Caco-2 (cell line): ENCODE measurements around the gene WBP11. TPM values are rescaled to one million over a fixed set of nuclear protein-coding genes. Genes with fewer than 3 reads are reported as not detected.

ENCODE experiments used
- Bru-seq: library from RNA; stranded (reverse); fragments of 400-500 nt; gene quantifications from one replicate; lab custom pipeline; 2021; lab: Mats Ljungman, UMichigan
- BruChase-seq, 2 experiments: library from RNA; stranded (reverse); fragments of 400-500 nt; gene quantifications; one replicate each; lab custom pipeline; 2021; lab: Mats Ljungman, UMichigan
- BruUV-seq: library from RNA; stranded (reverse); fragments of 400-500 nt; replicated peaks from 2 replicates; lab custom pipeline; 2021; lab: Mats Ljungman, UMichigan
- CTCF ChIA-PET: fragments of 300-600 bp; sonication (Branson Sonifier 250); formaldehyde crosslinking; loops from one replicate; lab custom pipeline; 2022; ENCODE audit warnings: antibody characterized with exemption; lab: Charles Lee
- POLR2A ChIA-PET: fragments of 300-600 bp; sonication (Branson Sonifier 250); formaldehyde crosslinking; loops from one replicate; lab custom pipeline; 2022; ENCODE audit warnings: antibody characterized with exemption; lab: Charles Lee
- DNase-seq, 2 experiments: peaks; one replicate each; pipeline versions ENCODE4 v3.0.0 to v3.0.0-alpha.2; 2020 to 2022
- H3K27me3 ChIP-seq: replicated peaks from 2 replicates; pipeline ENCODE4 v1.6.0; 2011; ENCODE audit warnings: low read length; ENCODE audit not compliant: control insufficient read depth, insufficient read depth
- H3K36me3 ChIP-seq: 2 replicates; pipeline ENCODE4 v1.5.1; 2011; ENCODE audit warnings: low read length; ENCODE audit not compliant: control insufficient read depth, insufficient read depth
- H3K4me1 ChIP-seq: fragments of 250-450 bp; sonication (Bioruptor Pico); 2 replicates; pipeline ENCODE4 v1.5.1; 2020; ENCODE audit warnings: mild to moderate bottlenecking
- H3K4me3 ChIP-seq: 2 replicates; pipeline ENCODE4 v1.5.1; 2011; ENCODE audit warnings: low read depth, mild to moderate bottlenecking, control low read depth, low read length
- H3K9me3 ChIP-seq: fragments of 250-450 bp; sonication (Bioruptor Pico); 2 replicates; pipeline ENCODE4 v1.5.1; 2020; ENCODE audit warnings: mild to moderate bottlenecking, moderate library complexity
- H3K27ac Mint-ChIP-seq: one replicate; pipeline ENCODE4 v1.8.0; 2022; ENCODE audit warnings: mixed read lengths; ENCODE audit not compliant: unreplicated experiment
- H3K27me3 Mint-ChIP-seq: one replicate; pipeline ENCODE4 v1.8.0; 2022; ENCODE audit warnings: mixed read lengths; ENCODE audit not compliant: insufficient read depth, unreplicated experiment
- H3K36me3 Mint-ChIP-seq: one replicate; pipeline ENCODE4 v1.8.0; 2022; ENCODE audit warnings: mild to moderate bottlenecking, mixed read lengths; ENCODE audit not compliant: insufficient read depth, unreplicated experiment
- H3K4me1 Mint-ChIP-seq: one replicate; pipeline ENCODE4 v1.8.0; 2022; ENCODE audit warnings: low read depth, mixed read lengths; ENCODE audit not compliant: unreplicated experiment
- H3K4me3 Mint-ChIP-seq: one replicate; pipeline ENCODE4 v1.8.0; 2022; ENCODE audit warnings: mild to moderate bottlenecking, moderate library complexity, mixed read lengths; ENCODE audit not compliant: unreplicated experiment
- H3K9me3 Mint-ChIP-seq: one replicate; pipeline ENCODE4 v1.8.0; 2022; ENCODE audit warnings: mixed read lengths; ENCODE audit not compliant: unreplicated experiment
- CTCF ChIP-seq, 2 experiments: fragments of 200-600 bp in 1 of 2; IDR thresholded peaks; 1 replicate in 1 of 2; 2 replicates in 1 of 2; pipeline versions ENCODE4 v1.5.1 to v1.8.0; 2011 to 2022; ENCODE audit warnings: antibody characterized with exemption in 1 of 2, control low read depth in 1 of 2, inconsistent platforms in 1 of 2, low read depth in 1 of 2, low read length in 1 of 2, mild to moderate bottlenecking in 1 of 2, moderate library complexity in 1 of 2; ENCODE audit not compliant: insufficient read depth in 1 of 2, severe bottlenecking in 1 of 2, unreplicated experiment in 1 of 2
- intact Hi-C: fragments of 100-400 bp; cut with micrococcal nuclease; formaldehyde crosslinking; loops from one replicate; pipeline ENCODE4 v1.10.0; 2022; ENCODE audit not compliant: unreplicated experiment
- long read RNA-seq: library from polyadenylated mRNA; stranded (forward); transcript quantifications from one replicate; pipeline ENCODE4 v2.0.0, GENCODE V29; 2022
- total RNA-seq: library from RNA; stranded (reverse); gene quantifications from 2 replicates; pipeline ENCODE4 v1.2.3, GENCODE V29; 2022

Gene WBP11
- total RNA-seq (159 and 184 TPM in 2 replicates), Bru-seq, nascent RNA (percentile 98 among the genes with signal in this experiment), BruChase-seq, experiment 1, labeled RNA remaining after a 2-hour chase (percentile 98 among the genes with signal in this experiment), BruChase-seq, experiment 2, labeled RNA remaining after a 6-hour chase (percentile 98 among the genes with signal in this experiment)
- long read RNA-seq, full-length matches to known transcripts, result 294 of 340 reads
- long read RNA-seq, partial matches to known transcripts, result 31 of 340 reads
- long read RNA-seq, other reads (novel, unspliced or antisense), result 15 of 340 reads

GRCh38 chr12:14803011-14803829, at the start of gene WBP11, which contains the start of gene C12orf60:
WBP11 (minus strand) TSS chr12:14803478; CDS start chr12:14801383, 2,095 bp downstream.
C12orf60 (plus strand) TSS chr12:14803670; CDS start chr12:14822936, 19,266 bp downstream.
- TSS peak; percentile 49 for BruUV-seq
- intact Hi-C loops, result loop anchor here (1.0 to 5.0 kb wide), 4 partner anchors 32 to 1079 kb away; partner anchors contain the start of genes ART4 and STRAP
- Mint-ChIP-seq H3K4me3 (no peak within 1 kb of the TSS), H3K9me3 (no peaks in the 10 kb centered on the region), H3K27ac (no peak within 1 kb of the TSS), H3K36me3 (peaks cover 32% of the 10 kb centered on the region), H3K4me1 (peaks cover 16% of the 10 kb centered on the region), H3K27me3 (no peaks in the 10 kb centered on the region)
- H3K9me3 ChIP-seq, result no peaks in the 10 kb centered on the region
- H3K4me1 ChIP-seq, result peaks cover 12% of the 10 kb centered on the region; the same call in 1 of the 2 replicates
- TF ChIP-seq CTCF (IDR thresholded peaks at IDR 0.05; ENCODE audit: insufficient read depth in 1 of 2, low read depth in 1 of 2, low read length in 1 of 2, severe bottlenecking in 1 of 2, unreplicated experiment in 1 of 2), result no peak
- peak; percentile 96 to 99 for DNase-seq
- H3K27me3 ChIP-seq, result no peaks in the 10 kb centered on the region
- peaks cover 3% of the 10 kb centered on the region; the same call in 1 of the 2 replicates for H3K36me3 ChIP-seq
- POLR2A ChIA-PET, result interaction anchor here (1.0 to 2.6 kb wide), 4 partner anchors 26 to 1108 kb away, joined by 6 to 42 read pairs (median 16); partner anchors contain the start of gene DERA
- CTCF ChIA-PET, result interaction anchor here (0.6 to 1.6 kb wide), 4 partner anchors 9 to 193 kb away, joined by 3 to 16 read pairs (median 4); a partner anchor contains a TSS
- peak within 1 kb of the TSS; percentile 86 for H3K4me3 ChIP-seq

- intact Hi-C loops, result no loop called here
- ChIA-PET POLR2A (no interaction called here), CTCF (no interaction called here)
- H3K9me3 Mint-ChIP-seq, result peaks cover 8% of the 10 kb centered on the region
- DNase-seq, result no peak
- no peaks in the 10 kb centered on the region for H3K4me1 ChIP-seq
- H3K27me3 ChIP-seq, result no peaks in the 10 kb centered on the region
- no peak for TF ChIP-seq CTCF (IDR thresholded peaks at IDR 0.05; ENCODE audit: insufficient read depth in 1 of 2, low read depth in 1 of 2, low read length in 1 of 2, severe bottlenecking in 1 of 2, unreplicated experiment in 1 of 2)
- no TSS peak for BruUV-seq
- no peaks in the 10 kb centered on the region for H3K36me3 ChIP-seq
- no peak overlapping the region for H3K27ac Mint-ChIP-seq
- H3K9me3 ChIP-seq, result no peaks in the 10 kb centered on the region
- no peak overlapping the region for H3K4me3 ChIP-seq
- no peak overlapping the region for H3K4me3 Mint-ChIP-seq
- H3K27me3 Mint-ChIP-seq, result peaks cover 16% of the 10 kb centered on the region
- H3K4me1 Mint-ChIP-seq, result no peaks in the 10 kb centered on the region
- no peaks in the 10 kb centered on the region for H3K36me3 Mint-ChIP-seq
Measured at GRCh38 chr12:14852880-14853279, 49.6 kb upstream of the WBP11 start.
